ENCODE data around the gene IQCE.

- TF ChIP-seq EP300 (IDR thresholded peaks at IDR 0.05) (no peak), CTCF (IDR thresholded peaks at IDR 0.05) (no peak)
These were observed 40.9 kb upstream of the IQCE start for GRCh38 chr7:2517678-2518507.

Measured in upper lobe of left lung (tissue), 4 donors.